GM23338 (cell line): ENCODE measurements around the gene CYTH1. TPM values are rescaled to one million over a fixed set of nuclear protein-coding genes. Genes with fewer than 3 reads are reported as not detected.
A peak's percentile ranks its signal among the peaks of the same experiment; 100 is the strongest.

Experiments used
- ATAC-seq: fragments of 200-7000 bp; cut with Tn5 transposase; 3 replicates; pipeline ENCODE4 v1.9.1; 2020
- DNase-seq: peaks from one replicate; pipeline ENCODE4 v3.0.0-alpha.2; 2015; ENCODE audit warnings: low spot score
- H2AFZ ChIP-seq: fragments of 200-600 bp; sonication (generic); 2 replicates; pipeline ENCODE4 v1.8.0; 2016; ENCODE audit warnings: antibody characterized with exemption, mild to moderate bottlenecking, moderate library complexity
- H3F3A ChIP-seq: fragments of 200-600 bp; sonication (generic); replicated peaks from 2 replicates; pipeline ENCODE4 v1.8.0; 2017; ENCODE audit warnings: antibody characterized with exemption, mixed run types, low read depth
- H3K27ac ChIP-seq: fragments of 200-600 bp; sonication (generic); 2 replicates; pipeline ENCODE4 v1.6.1; 2016; ENCODE audit warnings: low read depth
- H3K27me3 ChIP-seq: fragments of 200-600 bp; sonication (generic); 2 replicates; pipeline ENCODE4 v1.8.0; 2016; ENCODE audit warnings: mild to moderate bottlenecking, mixed run types, moderate library complexity; ENCODE audit not compliant: insufficient read depth
- H3K36me3 ChIP-seq: fragments of 200-600 bp; sonication (generic); 2 replicates; pipeline ENCODE4 v1.8.0; 2016; ENCODE audit warnings: mild to moderate bottlenecking; ENCODE audit not compliant: insufficient read depth
- H3K4me1 ChIP-seq: fragments of 200-600 bp; sonication (generic); 2 replicates; pipeline ENCODE4 v1.8.0; 2016; ENCODE audit warnings: mild to moderate bottlenecking, moderate library complexity; ENCODE audit not compliant: insufficient read depth
- H3K4me2 ChIP-seq: fragments of 200-600 bp; sonication (generic); 2 replicates; pipeline ENCODE4 v1.7.1; 2017; ENCODE audit warnings: mixed run types
- H3K4me3 ChIP-seq: fragments of 200-600 bp; sonication (generic); 2 replicates; pipeline ENCODE4 v1.6.1; 2016; ENCODE audit warnings: mixed run types
- H3K79me2 ChIP-seq: fragments of 200-600 bp; sonication (generic); replicated peaks from 2 replicates; pipeline ENCODE4 v1.8.0; 2017; ENCODE audit warnings: mild to moderate bottlenecking; ENCODE audit not compliant: insufficient read depth
- H3K9me2 ChIP-seq: fragments of 200-600 bp; sonication (generic); 2 replicates; pipeline ENCODE4 v1.8.0; 2017; ENCODE audit not compliant: insufficient read depth
- H4K20me1 ChIP-seq: fragments of 200-600 bp; sonication (generic); replicated peaks from 2 replicates; pipeline ENCODE4 v1.8.0; 2017; ENCODE audit warnings: mild to moderate bottlenecking; ENCODE audit not compliant: insufficient read depth
- H3K27ac Mint-ChIP-seq: 2 replicates; pipeline ENCODE4 v1.8.0; 2020; ENCODE audit warnings: inconsistent platforms, mild to moderate bottlenecking, moderate library complexity, mixed read lengths
- H3K27me3 Mint-ChIP-seq: 3 replicates; pipeline ENCODE4 v1.8.0; 2022; ENCODE audit warnings: low read depth, mild to moderate bottlenecking, moderate library complexity, mixed read lengths, inconsistent platforms; ENCODE audit not compliant: insufficient read depth, poor library complexity
- H3K36me3 Mint-ChIP-seq: 3 replicates; pipeline ENCODE4 v1.8.0; 2021; ENCODE audit warnings: low read depth, mild to moderate bottlenecking, inconsistent platforms, moderate library complexity, mixed read lengths
- H3K4me1 Mint-ChIP-seq: 3 replicates; pipeline ENCODE4 v1.8.0; 2020; ENCODE audit warnings: mild to moderate bottlenecking, inconsistent platforms, mixed read lengths
- H3K4me3 Mint-ChIP-seq: 3 replicates; pipeline ENCODE4 v1.8.0; 2021; ENCODE audit warnings: moderate library complexity, mild to moderate bottlenecking, inconsistent platforms, mixed read lengths
- H3K9me3 Mint-ChIP-seq: 3 replicates; pipeline ENCODE4 v1.8.0; 2020; ENCODE audit warnings: moderate library complexity, mild to moderate bottlenecking, inconsistent platforms, mixed read lengths
- CREB1 ChIP-seq: fragments of 250-450 bp; sonication (Bioruptor Pico); IDR thresholded peaks from 2 replicates; pipeline ENCODE4 v1.5.0; 2020; ENCODE audit warnings: low read depth, mild to moderate bottlenecking, moderate library complexity
- EZH2 ChIP-seq: fragments of 200-600 bp; sonication (generic); IDR thresholded peaks from one replicate; pipeline ENCODE4 v1.8.0; 2017; ENCODE audit warnings: antibody characterized with exemption, mild to moderate bottlenecking, low read depth; ENCODE audit not compliant: unreplicated experiment
- EZH2phosphoT487 ChIP-seq: fragments of 200-600 bp; sonication (generic); IDR thresholded peaks from one replicate; pipeline ENCODE4 v1.8.1; 2018; ENCODE audit warnings: antibody characterized with exemption; ENCODE audit not compliant: unreplicated experiment
- JUNB ChIP-seq: IDR thresholded peaks from one replicate; pipeline ENCODE4 v1.6.1; 2016; ENCODE audit warnings: antibody characterized with exemption; ENCODE audit not compliant: unreplicated experiment
- NANOG ChIP-seq: IDR thresholded peaks from 2 replicates; pipeline ENCODE4 v1.6.1; 2016; ENCODE audit warnings: antibody characterized with exemption, borderline replicate concordance
- POLR2AphosphoS5 ChIP-seq: IDR thresholded peaks from 2 replicates; pipeline ENCODE4 v1.6.1; 2016; ENCODE audit warnings: antibody characterized with exemption, low read depth
- REST ChIP-seq: IDR thresholded peaks from one replicate; pipeline ENCODE4 v1.6.1; 2018; ENCODE audit warnings: antibody characterized with exemption; ENCODE audit not compliant: unreplicated experiment
- STAT1 ChIP-seq: IDR thresholded peaks from one replicate; pipeline ENCODE4 v1.6.1; 2016; ENCODE audit warnings: antibody characterized with exemption; ENCODE audit not compliant: unreplicated experiment
- ZNF114 ChIP-seq: fragments of 250-450 bp; sonication (Bioruptor Pico); IDR thresholded peaks from 2 replicates; pipeline ENCODE4 v1.5.0; 2020; ENCODE audit warnings: mild to moderate bottlenecking, moderate library complexity
- ZNF331 ChIP-seq: fragments of 250-450 bp; sonication (Bioruptor Pico); IDR thresholded peaks from 2 replicates; pipeline ENCODE4 v1.5.0; 2020; ENCODE audit warnings: low read depth, mild to moderate bottlenecking, moderate library complexity
- polyA plus RNA-seq: library from polyadenylated mRNA; unstranded; fragments of >200 nt; fragmentation: Nextera tagmentation; extraction: Ambion mirVana; gene quantifications from 2 replicates; pipeline ENCODE4 v1.2.1, GENCODE V29; 2016
- total RNA-seq: library from RNA; depleted of rRNA; stranded (reverse); fragments of >200 nt; shearing (Covaris generic); gene quantifications from 2 replicates; pipeline ENCODE4 v1.2.3, GENCODE V29; 2014
- TF ChIP-seq, protein P1 (sequence below), 2 experiments: fragments of 200-600 bp in 1 of 2; sonication (generic) in 1 of 2; conservative IDR thresholded peaks; 2 replicates each; pipeline versions ENCODE4 v1.5.1 to v1.6.1; 2016 to 2017; ENCODE audit warnings: antibody characterized with exemption in 2 of 2, low read depth in 2 of 2, mild to moderate bottlenecking in 2 of 2, moderate library complexity in 1 of 2
- TF ChIP-seq, protein P2 (sequence below): IDR thresholded peaks from 2 replicates; pipeline ENCODE4 v1.6.1; 2016; ENCODE audit warnings: antibody characterized with exemption
- TF ChIP-seq, protein P3 (sequence below): fragments of 250-450 bp; sonication (Bioruptor Pico); IDR thresholded peaks from 2 replicates; pipeline ENCODE4 v1.5.0; 2020; ENCODE audit warnings: mild to moderate bottlenecking, moderate library complexity

The CYTH1 gene
- total and polyA plus RNA-seq, 2 experiments from 2014 or later: 13.8 to 14.5 TPM

DNA sequence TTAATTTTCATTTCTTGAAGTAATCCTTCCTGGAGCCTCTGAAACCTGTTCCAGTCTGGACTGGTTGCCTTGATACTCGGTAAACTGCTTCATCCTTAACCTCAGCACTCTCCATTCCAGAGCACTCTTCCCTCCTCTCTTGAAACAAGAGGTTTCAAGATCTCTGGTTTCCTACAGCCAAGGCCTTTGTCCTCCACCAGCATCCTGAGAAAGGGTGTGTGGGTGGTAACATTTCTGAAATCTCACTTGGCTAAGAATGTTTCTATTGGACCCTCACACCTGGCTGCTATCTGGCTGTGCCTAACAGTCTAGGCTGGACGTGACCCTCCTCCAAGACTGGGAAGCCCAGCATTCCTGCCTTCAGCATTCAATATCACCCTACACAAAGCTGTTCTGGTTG, 99.7 kb downstream of the CYTH1 start:
- Histone ChIP-seq H2AFZ (no peak overlapping the region), H3F3A (no peaks in the 10 kb centered on the region), H3K9me2 (no peaks in the 10 kb centered on the region), H3K4me3 (no peak overlapping the region), H3K4me2 (no peak overlapping the region), H3K36me3 (no peaks in the 10 kb centered on the region), H4K20me1 (no peaks in the 10 kb centered on the region; the same call in 1 of the 2 replicates), H3K27ac (no peak overlapping the region), H3K79me2 (no peaks in the 10 kb centered on the region), H3K27me3 (no peaks in the 10 kb centered on the region), H3K4me1 (peaks cover 5% of the 10 kb centered on the region; the same call in 1 of the 2 replicates)
- Mint-ChIP-seq H3K36me3 (peaks cover 4% of the 10 kb centered on the region; the same call in 1 of the 3 replicates), H3K27ac (no peak overlapping the region), H3K9me3 (no peaks in the 10 kb centered on the region), H3K4me3 (no peak overlapping the region), H3K27me3 (peaks cover 2% of the 10 kb centered on the region), H3K4me1 (peaks cover 24% of the 10 kb centered on the region)
- peak; percentile 32; the same call in 2 of the 3 replicates for ATAC-seq
- no peak for DNase-seq
- TF ChIP-seq EZH2phosphoT487 (no peak), REST (no peak), ZNF114 (CRISPR knock-in tag) (no peak), EZH2 (no peak), ZNF331 (CRISPR knock-in tag) (no peak), STAT1 (no peak), POLR2AphosphoS5 (no peak), JUNB (no peak), CREB1 (CRISPR knock-in tag) (no peak), NANOG (no peak)
- TF ChIP-seq, protein P1, sequence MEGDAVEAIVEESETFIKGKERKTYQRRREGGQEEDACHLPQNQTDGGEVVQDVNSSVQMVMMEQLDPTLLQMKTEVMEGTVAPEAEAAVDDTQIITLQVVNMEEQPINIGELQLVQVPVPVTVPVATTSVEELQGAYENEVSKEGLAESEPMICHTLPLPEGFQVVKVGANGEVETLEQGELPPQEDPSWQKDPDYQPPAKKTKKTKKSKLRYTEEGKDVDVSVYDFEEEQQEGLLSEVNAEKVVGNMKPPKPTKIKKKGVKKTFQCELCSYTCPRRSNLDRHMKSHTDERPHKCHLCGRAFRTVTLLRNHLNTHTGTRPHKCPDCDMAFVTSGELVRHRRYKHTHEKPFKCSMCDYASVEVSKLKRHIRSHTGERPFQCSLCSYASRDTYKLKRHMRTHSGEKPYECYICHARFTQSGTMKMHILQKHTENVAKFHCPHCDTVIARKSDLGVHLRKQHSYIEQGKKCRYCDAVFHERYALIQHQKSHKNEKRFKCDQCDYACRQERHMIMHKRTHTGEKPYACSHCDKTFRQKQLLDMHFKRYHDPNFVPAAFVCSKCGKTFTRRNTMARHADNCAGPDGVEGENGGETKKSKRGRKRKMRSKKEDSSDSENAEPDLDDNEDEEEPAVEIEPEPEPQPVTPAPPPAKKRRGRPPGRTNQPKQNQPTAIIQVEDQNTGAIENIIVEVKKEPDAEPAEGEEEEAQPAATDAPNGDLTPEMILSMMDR (conservative IDR thresholded peaks at IDR 0.05; ENCODE audit: low read depth in 2 of 2): no peak
- TF ChIP-seq, protein P2, sequence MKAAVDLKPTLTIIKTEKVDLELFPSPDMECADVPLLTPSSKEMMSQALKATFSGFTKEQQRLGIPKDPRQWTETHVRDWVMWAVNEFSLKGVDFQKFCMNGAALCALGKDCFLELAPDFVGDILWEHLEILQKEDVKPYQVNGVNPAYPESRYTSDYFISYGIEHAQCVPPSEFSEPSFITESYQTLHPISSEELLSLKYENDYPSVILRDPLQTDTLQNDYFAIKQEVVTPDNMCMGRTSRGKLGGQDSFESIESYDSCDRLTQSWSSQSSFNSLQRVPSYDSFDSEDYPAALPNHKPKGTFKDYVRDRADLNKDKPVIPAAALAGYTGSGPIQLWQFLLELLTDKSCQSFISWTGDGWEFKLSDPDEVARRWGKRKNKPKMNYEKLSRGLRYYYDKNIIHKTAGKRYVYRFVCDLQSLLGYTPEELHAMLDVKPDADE: no peak
- TF ChIP-seq, protein P3, sequence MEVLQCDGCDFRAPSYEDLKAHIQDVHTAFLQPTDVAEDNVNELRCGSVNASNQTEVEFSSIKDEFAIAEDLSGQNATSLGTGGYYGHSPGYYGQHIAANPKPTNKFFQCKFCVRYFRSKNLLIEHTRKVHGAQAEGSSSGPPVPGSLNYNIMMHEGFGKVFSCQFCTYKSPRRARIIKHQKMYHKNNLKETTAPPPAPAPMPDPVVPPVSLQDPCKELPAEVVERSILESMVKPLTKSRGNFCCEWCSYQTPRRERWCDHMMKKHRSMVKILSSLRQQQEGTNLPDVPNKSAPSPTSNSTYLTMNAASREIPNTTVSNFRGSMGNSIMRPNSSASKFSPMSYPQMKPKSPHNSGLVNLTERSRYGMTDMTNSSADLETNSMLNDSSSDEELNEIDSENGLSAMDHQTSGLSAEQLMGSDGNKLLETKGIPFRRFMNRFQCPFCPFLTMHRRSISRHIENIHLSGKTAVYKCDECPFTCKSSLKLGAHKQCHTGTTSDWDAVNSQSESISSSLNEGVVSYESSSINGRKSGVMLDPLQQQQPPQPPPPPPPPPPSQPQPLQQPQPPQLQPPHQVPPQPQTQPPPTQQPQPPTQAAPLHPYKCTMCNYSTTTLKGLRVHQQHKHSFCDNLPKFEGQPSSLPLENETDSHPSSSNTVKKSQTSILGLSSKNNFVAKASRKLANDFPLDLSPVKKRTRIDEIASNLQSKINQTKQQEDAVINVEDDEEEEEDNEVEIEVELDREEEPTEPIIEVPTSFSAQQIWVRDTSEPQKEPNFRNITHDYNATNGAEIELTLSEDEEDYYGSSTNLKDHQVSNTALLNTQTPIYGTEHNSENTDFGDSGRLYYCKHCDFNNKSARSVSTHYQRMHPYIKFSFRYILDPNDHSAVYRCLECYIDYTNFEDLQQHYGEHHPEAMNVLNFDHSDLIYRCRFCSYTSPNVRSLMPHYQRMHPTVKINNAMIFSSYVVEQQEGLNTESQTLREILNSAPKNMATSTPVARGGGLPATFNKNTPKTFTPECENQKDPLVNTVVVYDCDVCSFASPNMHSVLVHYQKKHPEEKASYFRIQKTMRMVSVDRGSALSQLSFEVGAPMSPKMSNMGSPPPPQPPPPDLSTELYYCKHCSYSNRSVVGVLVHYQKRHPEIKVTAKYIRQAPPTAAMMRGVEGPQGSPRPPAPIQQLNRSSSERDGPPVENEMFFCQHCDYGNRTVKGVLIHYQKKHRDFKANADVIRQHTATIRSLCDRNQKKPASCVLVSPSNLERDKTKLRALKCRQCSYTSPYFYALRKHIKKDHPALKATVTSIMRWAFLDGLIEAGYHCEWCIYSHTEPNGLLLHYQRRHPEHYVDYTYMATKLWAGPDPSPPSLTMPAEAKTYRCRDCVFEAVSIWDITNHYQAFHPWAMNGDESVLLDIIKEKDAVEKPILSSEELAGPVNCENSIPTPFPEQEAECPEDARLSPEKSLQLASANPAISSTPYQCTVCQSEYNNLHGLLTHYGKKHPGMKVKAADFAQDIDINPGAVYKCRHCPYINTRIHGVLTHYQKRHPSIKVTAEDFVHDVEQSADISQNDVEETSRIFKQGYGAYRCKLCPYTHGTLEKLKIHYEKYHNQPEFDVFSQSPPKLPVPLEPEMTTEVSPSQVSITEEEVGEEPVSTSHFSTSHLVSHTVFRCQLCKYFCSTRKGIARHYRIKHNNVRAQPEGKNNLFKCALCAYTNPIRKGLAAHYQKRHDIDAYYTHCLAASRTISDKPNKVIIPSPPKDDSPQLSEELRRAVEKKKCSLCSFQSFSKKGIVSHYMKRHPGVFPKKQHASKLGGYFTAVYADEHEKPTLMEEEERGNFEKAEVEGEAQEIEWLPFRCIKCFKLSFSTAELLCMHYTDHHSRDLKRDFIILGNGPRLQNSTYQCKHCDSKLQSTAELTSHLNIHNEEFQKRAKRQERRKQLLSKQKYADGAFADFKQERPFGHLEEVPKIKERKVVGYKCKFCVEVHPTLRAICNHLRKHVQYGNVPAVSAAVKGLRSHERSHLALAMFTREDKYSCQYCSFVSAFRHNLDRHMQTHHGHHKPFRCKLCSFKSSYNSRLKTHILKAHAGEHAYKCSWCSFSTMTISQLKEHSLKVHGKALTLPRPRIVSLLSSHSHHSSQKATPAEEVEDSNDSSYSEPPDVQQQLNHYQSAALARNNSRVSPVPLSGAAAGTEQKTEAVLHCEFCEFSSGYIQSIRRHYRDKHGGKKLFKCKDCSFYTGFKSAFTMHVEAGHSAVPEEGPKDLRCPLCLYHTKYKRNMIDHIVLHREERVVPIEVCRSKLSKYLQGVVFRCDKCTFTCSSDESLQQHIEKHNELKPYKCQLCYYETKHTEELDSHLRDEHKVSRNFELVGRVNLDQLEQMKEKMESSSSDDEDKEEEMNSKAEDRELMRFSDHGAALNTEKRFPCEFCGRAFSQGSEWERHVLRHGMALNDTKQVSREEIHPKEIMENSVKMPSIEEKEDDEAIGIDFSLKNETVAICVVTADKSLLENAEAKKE (CRISPR knock-in tag): no peak
